Fibroblast of lung (primary cell): ENCODE measurements around the gene MAEA. TPM values are rescaled to one million over a fixed set of nuclear protein-coding genes. Genes with fewer than 3 reads are reported as not detected.
A peak's percentile ranks its signal among the peaks of the same experiment; 100 is the strongest.

Source experiments
- DNase-seq, 2 donors: peaks; one replicate each; pipeline versions ENCODE4 v3.0.0 to v3.0.0-alpha.2; 2010; ENCODE audit warnings: low read depth in 2 of 2
- H2AFZ ChIP-seq: 2 replicates; pipeline ENCODE4 v1.5.1; 2012; ENCODE audit warnings: low read length, control low read depth, inconsistent platforms
- H3K27ac ChIP-seq: 2 replicates; pipeline ENCODE4 v1.5.1; 2011; ENCODE audit warnings: low read length, control low read depth; ENCODE audit not compliant: insufficient read depth
- H3K27me3 ChIP-seq: 2 replicates; pipeline ENCODE4 v1.5.1; 2011; ENCODE audit warnings: mild to moderate bottlenecking, low read length; ENCODE audit not compliant: control insufficient read depth, insufficient read depth
- H3K36me3 ChIP-seq: 2 replicates; pipeline ENCODE4 v1.5.1; 2011; ENCODE audit warnings: low read length; ENCODE audit not compliant: control insufficient read depth, insufficient read depth
- H3K4me1 ChIP-seq: 2 replicates; pipeline ENCODE4 v1.5.1; 2011; ENCODE audit warnings: low read length; ENCODE audit not compliant: control insufficient read depth, insufficient read depth; ENCODE audit errors: extremely low read depth
- H3K4me2 ChIP-seq: 2 replicates; pipeline ENCODE4 v1.5.1; 2011; ENCODE audit warnings: low read length, control low read depth; ENCODE audit not compliant: insufficient read depth; ENCODE audit errors: extremely low read depth
- H3K4me3 ChIP-seq, 4 experiments: fragments of 200-600 bp in 1 of 4; sonication (generic) in 1 of 4; replicated peaks in 1 of 4; 2 replicates each; pipeline ENCODE4 v1.5.1; 2011 to 2016; ENCODE audit warnings: low read length in 4 of 4, low read depth in 3 of 4, mild to moderate bottlenecking in 3 of 4, control low read depth in 2 of 4, inconsistent platforms in 1 of 4, mixed read lengths in 1 of 4; ENCODE audit not compliant: insufficient read depth in 1 of 4; ENCODE audit errors: control extremely low read depth in 1 of 4
- H3K79me2 ChIP-seq: 2 replicates; pipeline ENCODE4 v1.5.1; 2012; ENCODE audit warnings: mild to moderate bottlenecking, low read length, inconsistent platforms; ENCODE audit not compliant: control insufficient read depth, insufficient read depth
- H3K9ac ChIP-seq: 2 replicates; pipeline ENCODE4 v1.5.1; 2011; ENCODE audit warnings: mild to moderate bottlenecking, low read length, control low read depth; ENCODE audit not compliant: insufficient read depth
- H3K9me3 ChIP-seq: 2 replicates; pipeline ENCODE4 v1.5.1; 2012; ENCODE audit warnings: low read depth, low read length; ENCODE audit not compliant: control insufficient read depth, insufficient read depth
- H4K20me1 ChIP-seq: 2 replicates; pipeline ENCODE4 v1.5.1; 2011; ENCODE audit warnings: low read length; ENCODE audit not compliant: control insufficient read depth, insufficient read depth; ENCODE audit errors: extremely low read depth
- EZH2 ChIP-seq: IDR thresholded peaks from 2 replicates; pipeline ENCODE4 v1.5.1; 2012; ENCODE audit warnings: low read length, control low read depth, mild to moderate bottlenecking; ENCODE audit errors: missing control alignments
- polyA plus RNA-seq, 2 donors: library from polyadenylated mRNA; depleted of rRNA in 1 of 2; stranded (reverse) in 1 of 2; unstranded in 1 of 2; fragments of >200 nt; gene quantifications; 2 replicates each; pipeline ENCODE4 v1.2.1, GENCODE V29; 2011 to 2012; ENCODE audit warnings: missing spikeins in 1 of 2
- total RNA-seq: library from RNA; depleted of rRNA; stranded (reverse); fragments of >200 nt; gene quantifications from 2 replicates; pipeline ENCODE4 v1.2.1, GENCODE V29; 2014
- TF ChIP-seq, protein P1 (sequence below), 2 donors: IDR thresholded peaks in 1 of 2; conservative IDR thresholded peaks in 1 of 2; 1 replicate in 1 of 2; 2 replicates in 1 of 2; pipeline ENCODE4 v1.5.1; 2011 to 2012; ENCODE audit warnings: low read length in 2 of 2, control low read depth in 1 of 2, inconsistent platforms in 1 of 2, low read depth in 1 of 2, mild to moderate bottlenecking in 1 of 2

The MAEA gene
- total and polyA plus RNA-seq, 2 donors (not counting 1 experiment from before 2014, with no cell fraction given): 44.3 to 53.8 TPM

DNA sequence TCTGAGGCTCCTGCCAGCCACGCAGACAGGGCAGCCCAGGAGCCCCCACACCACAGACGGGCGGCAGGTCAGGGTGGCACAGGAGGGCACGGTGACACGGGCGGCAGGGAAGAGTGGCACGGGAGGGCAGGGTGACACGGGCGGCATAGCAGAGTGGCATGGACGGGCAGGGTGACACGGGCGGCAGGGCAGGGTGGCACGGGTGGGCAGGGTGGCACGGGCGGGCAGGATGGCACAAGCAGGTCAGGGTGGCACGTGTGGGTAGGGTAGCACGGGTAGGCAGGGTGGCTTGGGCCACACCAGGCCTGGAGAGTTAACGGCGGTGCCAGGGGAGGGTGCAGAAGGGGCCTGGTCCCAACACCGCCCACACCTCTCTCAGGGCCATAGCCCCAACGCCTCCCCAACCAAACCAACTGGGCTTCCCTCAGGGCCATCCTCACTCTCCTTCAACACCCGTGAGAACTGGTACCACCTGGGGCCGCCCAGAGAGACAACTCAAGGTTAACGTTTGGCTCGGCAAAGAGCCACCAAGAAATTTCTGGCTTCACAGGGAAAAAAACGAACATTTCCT is 44.1 kb upstream of the MAEA start:
- Histone ChIP-seq H3K36me3 (peaks cover 13% of the 10 kb centered on the region), H3K4me3 (no peak overlapping the region), H3K27ac (no peak overlapping the region), H3K27me3 (no peaks in the 10 kb centered on the region), H3K4me1 (peaks cover 16% of the 10 kb centered on the region), H3K9ac (no peak overlapping the region), H3K4me2 (peak overlapping the region; percentile 27), H4K20me1 (no peaks in the 10 kb centered on the region), H3K79me2 (peaks cover 81% of the 10 kb centered on the region), H2AFZ (no peak overlapping the region), H3K9me3 (no peaks in the 10 kb centered on the region)
- DNase-seq: no peak
- TF ChIP-seq, protein P1, sequence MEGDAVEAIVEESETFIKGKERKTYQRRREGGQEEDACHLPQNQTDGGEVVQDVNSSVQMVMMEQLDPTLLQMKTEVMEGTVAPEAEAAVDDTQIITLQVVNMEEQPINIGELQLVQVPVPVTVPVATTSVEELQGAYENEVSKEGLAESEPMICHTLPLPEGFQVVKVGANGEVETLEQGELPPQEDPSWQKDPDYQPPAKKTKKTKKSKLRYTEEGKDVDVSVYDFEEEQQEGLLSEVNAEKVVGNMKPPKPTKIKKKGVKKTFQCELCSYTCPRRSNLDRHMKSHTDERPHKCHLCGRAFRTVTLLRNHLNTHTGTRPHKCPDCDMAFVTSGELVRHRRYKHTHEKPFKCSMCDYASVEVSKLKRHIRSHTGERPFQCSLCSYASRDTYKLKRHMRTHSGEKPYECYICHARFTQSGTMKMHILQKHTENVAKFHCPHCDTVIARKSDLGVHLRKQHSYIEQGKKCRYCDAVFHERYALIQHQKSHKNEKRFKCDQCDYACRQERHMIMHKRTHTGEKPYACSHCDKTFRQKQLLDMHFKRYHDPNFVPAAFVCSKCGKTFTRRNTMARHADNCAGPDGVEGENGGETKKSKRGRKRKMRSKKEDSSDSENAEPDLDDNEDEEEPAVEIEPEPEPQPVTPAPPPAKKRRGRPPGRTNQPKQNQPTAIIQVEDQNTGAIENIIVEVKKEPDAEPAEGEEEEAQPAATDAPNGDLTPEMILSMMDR (conservative IDR thresholded peaks at IDR 0.05 in 1 of 2, IDR thresholded peaks at IDR 0.05 in 1 of 2; ENCODE audit: low read depth in 1 of 2, low read length in 2 of 2): no peak
- no peak for TF ChIP-seq EZH2

DNA sequence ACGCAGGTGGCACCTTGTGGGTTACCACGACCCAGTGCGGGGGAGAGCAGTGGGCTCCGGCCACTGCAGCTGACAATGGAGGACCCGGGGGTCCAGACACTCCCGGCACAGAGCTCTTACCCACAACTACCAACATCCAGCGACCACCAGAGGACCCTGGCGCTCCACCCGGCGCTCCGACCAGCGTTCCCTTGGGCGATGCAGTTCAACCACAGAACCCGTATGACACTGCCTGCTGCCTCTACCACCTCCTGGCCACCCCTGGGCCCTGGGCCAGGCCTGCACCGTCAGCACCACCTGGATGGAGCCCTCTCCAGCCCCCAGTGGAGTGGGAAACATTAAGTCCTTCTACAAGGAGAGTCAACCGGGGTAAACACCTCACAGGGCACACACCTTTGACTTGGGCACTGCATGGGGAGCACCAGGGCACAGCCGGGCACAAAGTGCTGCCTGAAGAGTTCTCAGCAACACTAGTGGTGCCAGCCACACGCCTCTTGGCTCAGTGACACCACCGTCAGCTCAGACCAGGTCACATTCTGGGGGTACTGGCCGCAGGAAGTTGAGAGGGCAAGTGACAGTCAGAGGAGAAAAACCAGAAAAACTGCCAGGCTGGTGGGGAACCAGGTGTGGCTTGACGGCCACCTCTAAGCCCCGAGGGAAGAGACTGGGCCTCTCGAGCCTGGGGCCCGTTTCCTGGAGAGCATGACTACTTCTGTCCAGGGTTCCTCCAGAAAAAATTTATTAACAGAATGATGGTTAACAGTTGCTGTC is 43.4 kb upstream of the MAEA start:
- Histone ChIP-seq H3K9ac (no peak overlapping the region), H3K79me2 (peaks cover 76% of the 10 kb centered on the region), H3K4me1 (peaks cover 16% of the 10 kb centered on the region), H3K9me3 (no peaks in the 10 kb centered on the region), H3K27ac (peak overlapping the region; percentile 79), H3K4me3 (peak overlapping the region; percentile 71 to 84 (median 78)), H4K20me1 (no peaks in the 10 kb centered on the region), H3K36me3 (peaks cover 12% of the 10 kb centered on the region), H3K27me3 (no peaks in the 10 kb centered on the region), H3K4me2 (peak overlapping the region; percentile 58), H2AFZ (no peak overlapping the region)
- TF ChIP-seq, protein P1 (conservative IDR thresholded peaks at IDR 0.05 in 1 of 2, IDR thresholded peaks at IDR 0.05 in 1 of 2; ENCODE audit: low read depth in 1 of 2, low read length in 2 of 2): no peak
- no peak for TF ChIP-seq EZH2
- no peak for DNase-seq

DNA sequence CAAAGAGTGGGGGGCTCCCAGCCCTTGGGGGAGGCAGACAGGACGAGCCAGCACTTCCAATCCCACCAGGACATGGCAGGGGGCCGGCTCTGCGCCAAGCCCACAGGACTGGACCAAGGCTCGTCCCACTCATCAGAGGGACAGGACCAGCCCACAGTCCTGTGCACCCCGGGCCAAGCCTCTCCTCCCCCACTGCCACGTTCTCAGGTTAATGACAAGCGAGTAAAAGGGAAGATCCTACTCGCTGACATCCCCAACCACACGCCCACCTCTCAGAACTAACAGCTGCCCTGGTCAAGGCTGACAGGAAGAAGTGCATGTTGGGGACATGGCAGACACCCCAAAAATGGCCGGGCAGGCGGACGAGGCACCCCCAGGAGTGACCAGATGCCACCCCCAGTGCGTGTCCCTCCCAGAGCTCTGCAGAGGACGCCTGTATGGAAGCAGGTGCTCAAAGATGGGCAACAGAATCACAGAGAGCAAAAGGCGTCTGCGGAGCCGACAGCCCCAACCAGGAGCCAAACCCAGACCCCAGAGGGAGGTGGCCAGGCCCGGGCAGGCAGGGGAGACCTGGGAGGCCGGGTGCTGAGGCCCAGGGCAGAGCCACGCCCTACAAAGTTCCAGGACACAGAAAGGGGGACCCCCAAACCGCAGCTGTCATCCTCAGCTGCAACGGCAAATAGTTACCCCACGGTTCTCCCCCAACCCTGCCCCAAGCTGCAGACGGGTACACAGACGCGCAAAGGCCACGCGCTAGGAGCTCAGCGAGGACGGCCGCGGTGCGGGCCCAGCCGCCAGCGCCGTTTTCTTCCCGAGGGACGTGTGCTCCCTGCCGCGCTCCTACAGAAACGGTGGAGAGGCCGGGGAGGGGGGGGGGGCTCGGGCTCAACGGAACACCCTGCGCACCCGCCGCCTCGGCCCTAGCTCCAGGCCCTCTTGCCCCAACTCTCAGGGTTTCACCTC is 42.5 kb upstream of the MAEA start:
- Histone ChIP-seq H3K9ac (peak overlapping the region; percentile 82), H3K4me2 (peak overlapping the region; percentile 93), H3K27ac (peak overlapping the region; percentile 79), H3K4me3 (peak overlapping the region; percentile 71 to 84 (median 78)), H3K36me3 (peaks cover 11% of the 10 kb centered on the region), H3K4me1 (peaks cover 16% of the 10 kb centered on the region), H3K79me2 (peaks cover 67% of the 10 kb centered on the region), H3K27me3 (no peaks in the 10 kb centered on the region), H2AFZ (no peak overlapping the region), H4K20me1 (no peaks in the 10 kb centered on the region), H3K9me3 (no peaks in the 10 kb centered on the region)
- no peak for DNase-seq
- TF ChIP-seq, protein P1 (conservative IDR thresholded peaks at IDR 0.05 in 1 of 2, IDR thresholded peaks at IDR 0.05 in 1 of 2; ENCODE audit: low read depth in 1 of 2, low read length in 2 of 2): no peak
- TF ChIP-seq EZH2: no peak
